Neuronal stem cell (in vitro differentiated cells): ENCODE measurements around the gene SOS1.

Experiments
- DNase-seq: peaks from one replicate; pipeline ENCODE4 v3.0.0-alpha.2; 2013; ENCODE audit warnings: low spot score
- H2AFZ ChIP-seq: one replicate; pipeline ENCODE4 v1.6.1; 2013; ENCODE audit warnings: mild to moderate bottlenecking, low read length, inconsistent platforms
- H2AK5ac ChIP-seq: 2 replicates; pipeline ENCODE4 v1.6.1; 2013; ENCODE audit warnings: low read depth, mild to moderate bottlenecking, inconsistent platforms, low read length, moderate library complexity, mixed read lengths
- H2BK120ac ChIP-seq: 2 replicates; pipeline ENCODE4 v1.6.1; 2013; ENCODE audit warnings: low read depth, mild to moderate bottlenecking, inconsistent platforms, low read length, moderate library complexity, mixed read lengths
- H2BK12ac ChIP-seq: one replicate; pipeline ENCODE4 v1.6.1; 2013; ENCODE audit warnings: low read length, inconsistent platforms
- H2BK15ac ChIP-seq: 2 replicates; pipeline ENCODE4 v1.6.1; 2013; ENCODE audit warnings: mild to moderate bottlenecking, low read length, inconsistent platforms, mixed read lengths
- H2BK5ac ChIP-seq: one replicate; pipeline ENCODE4 v1.6.1; 2013; ENCODE audit warnings: inconsistent platforms, mild to moderate bottlenecking, low read length, moderate library complexity
- H3K14ac ChIP-seq: one replicate; pipeline ENCODE4 v1.6.1; 2013; ENCODE audit warnings: low read length, inconsistent platforms
- H3K18ac ChIP-seq: 2 replicates; pipeline ENCODE4 v1.6.1; 2013; ENCODE audit warnings: low read length, inconsistent platforms
- H3K23ac ChIP-seq: 2 replicates; pipeline ENCODE4 v1.6.1; 2013; ENCODE audit warnings: low read depth, mild to moderate bottlenecking, mixed read lengths, low read length, inconsistent platforms; ENCODE audit not compliant: poor library complexity
- H3K27ac ChIP-seq: replicated peaks from 3 replicates; pipeline ENCODE4 v1.5.1; 2013; ENCODE audit warnings: low read length, inconsistent platforms
- H3K27me3 ChIP-seq, 3 experiments: 2 replicates each; pipeline ENCODE4 v1.6.1; 2013; ENCODE audit warnings: low read length in 3 of 3, mild to moderate bottlenecking in 2 of 3, inconsistent platforms in 1 of 3, low read depth in 1 of 3, mixed read lengths in 1 of 3, moderate library complexity in 1 of 3; ENCODE audit not compliant: control insufficient read depth in 3 of 3, insufficient read depth in 3 of 3
- H3K36me3 ChIP-seq, 2 donors: replicated peaks in 1 of 2; 2 replicates each; pipeline ENCODE4 v1.6.1; 2013; ENCODE audit warnings: low read length in 2 of 2; ENCODE audit not compliant: control insufficient read depth in 2 of 2, insufficient read depth in 2 of 2
- H3K4ac ChIP-seq: 2 replicates; pipeline ENCODE4 v1.6.1; 2013; ENCODE audit warnings: inconsistent platforms, mild to moderate bottlenecking, low read length, moderate library complexity
- H3K4me1 ChIP-seq, 2 donors: 1 replicate in 1 of 2; 2 replicates in 1 of 2; pipeline ENCODE4 v1.6.1; 2013; ENCODE audit warnings: low read length in 2 of 2, low read depth in 1 of 2; ENCODE audit not compliant: control insufficient read depth in 2 of 2, insufficient read depth in 1 of 2
- H3K4me2 ChIP-seq: one replicate; pipeline ENCODE4 v1.6.1; 2013; ENCODE audit warnings: mild to moderate bottlenecking, low read length, inconsistent platforms; ENCODE audit not compliant: insufficient read depth, poor library complexity, severe bottlenecking
- H3K4me3 ChIP-seq, 2 donors: 2 replicates each; pipeline ENCODE4 v1.5.1; 2013; ENCODE audit warnings: low read length in 2 of 2, mild to moderate bottlenecking in 2 of 2, inconsistent platforms in 1 of 2, moderate library complexity in 1 of 2
- H3K79me1 ChIP-seq: one replicate; pipeline ENCODE4 v1.6.1; 2013; ENCODE audit warnings: low read depth, mild to moderate bottlenecking, inconsistent platforms, low read length, moderate library complexity
- H3K9ac ChIP-seq: one replicate; pipeline ENCODE4 v1.6.1; 2013; ENCODE audit warnings: mild to moderate bottlenecking, low read depth, low read length, inconsistent platforms; ENCODE audit not compliant: poor library complexity
- H3K9me3 ChIP-seq, 2 donors: replicated peaks in 1 of 2; 2 replicates each; pipeline versions ENCODE3 to v1.6.1; 2013; ENCODE audit warnings: low read length in 2 of 2, mild to moderate bottlenecking in 2 of 2, inconsistent platforms in 1 of 2, low read depth in 1 of 2, mixed read lengths in 1 of 2, moderate library complexity in 1 of 2; ENCODE audit not compliant: control insufficient read depth in 2 of 2, insufficient read depth in 1 of 2
- H4K8ac ChIP-seq: one replicate; pipeline ENCODE4 v1.6.1; 2013; ENCODE audit warnings: low read depth, mild to moderate bottlenecking, inconsistent platforms, low read length, moderate library complexity
- H4K91ac ChIP-seq: one replicate; pipeline ENCODE4 v1.6.1; 2013; ENCODE audit warnings: low read length, low read depth, mild to moderate bottlenecking, inconsistent platforms; ENCODE audit not compliant: poor library complexity
- WGBS, 2 donors: extraction: QIAGEN DNeasy Blood & Tissue Kit; methylation state at CpG; one replicate each; pipeline ENCODE4 v1.1.7; 2013; ENCODE audit warnings: missing lambda C conversion rate in 2 of 2, mixed read lengths in 1 of 2; ENCODE audit not compliant: insufficient read length in 2 of 2, insufficient replicate concordance in 1 of 2; ENCODE audit errors: extremely low coverage in 2 of 2; 5-methylcytosine and 5-hydroxymethylcytosine counted together

The SOS1 gene

DNA sequence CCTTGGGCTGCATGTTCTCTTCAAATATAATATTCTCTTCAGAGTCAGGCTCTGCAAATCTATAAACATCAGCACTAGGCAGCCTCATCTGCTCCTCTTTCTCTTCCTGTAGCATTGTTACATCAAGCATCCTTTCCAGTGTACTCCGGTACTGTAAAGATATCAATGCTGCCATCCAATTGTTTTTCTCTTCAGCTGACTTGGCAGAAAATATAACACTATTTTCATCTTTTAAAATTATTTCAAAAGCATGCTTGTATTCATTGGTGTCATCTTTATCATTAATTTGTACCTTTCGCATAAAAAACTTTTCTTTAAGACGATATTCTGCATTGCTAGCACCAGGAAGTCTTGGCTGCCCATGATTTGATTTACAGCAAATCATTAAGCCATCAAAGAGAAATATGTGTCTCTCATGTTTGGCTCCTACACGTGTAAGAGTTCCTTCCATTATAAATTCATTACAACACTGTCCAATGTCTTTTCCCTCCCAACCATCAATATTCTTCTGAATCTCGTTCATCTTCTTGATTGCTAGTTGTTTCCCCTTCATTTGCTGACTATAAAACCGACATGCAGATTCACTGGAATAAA, 98.1 kb downstream of the SOS1 start:
- Histone ChIP-seq H3K4ac (no peak overlapping the region), H3K79me1 (no peaks in the 10 kb centered on the region), H3K27me3 (no peaks in the 10 kb centered on the region), H3K9me3 (no peaks in the 10 kb centered on the region), H2BK12ac (no peak overlapping the region), H3K27ac (no peak overlapping the region), H2BK120ac (no peak overlapping the region), H4K8ac (no peak overlapping the region), H2AK5ac (no peak overlapping the region), H2AFZ (no peak overlapping the region), H2BK15ac (no peak overlapping the region), H3K36me3 (peaks cover 3 to 55% of the 10 kb centered on the region in 2 donors), H2BK5ac (no peak overlapping the region), H3K18ac (no peak overlapping the region), H3K4me1 (no peaks in the 10 kb centered on the region), H3K23ac (no peak overlapping the region), H3K4me3 (no peak overlapping the region), H4K91ac (no peak overlapping the region), H3K4me2 (no peak overlapping the region), H3K9ac (no peak overlapping the region), H3K14ac (no peak overlapping the region)
- no peak for DNase-seq
- no CpG with 5 or more reads among the region's 6 CpGs for WGBS, 2 donors

DNA sequence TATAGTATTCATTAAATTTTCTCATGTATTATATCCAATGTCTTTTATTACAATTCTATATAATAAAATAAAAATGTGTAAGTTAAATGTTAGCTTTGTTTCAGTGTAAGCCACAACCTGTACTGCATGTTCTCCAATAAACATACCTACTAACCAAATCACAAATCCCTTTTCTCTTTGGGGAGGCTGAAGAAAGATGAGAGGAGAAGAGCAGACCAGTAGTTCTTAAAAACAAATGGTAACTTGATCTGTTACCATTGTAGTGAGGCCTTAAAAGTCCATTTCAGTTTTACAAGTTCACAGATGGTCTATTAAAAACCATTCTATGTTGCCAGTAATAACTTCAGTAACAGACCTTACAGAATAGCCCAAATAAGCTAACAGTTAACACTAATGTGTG, 100.5 kb downstream of the SOS1 start:
- Histone ChIP-seq H3K9me3 (no peaks in the 10 kb centered on the region), H3K27me3 (no peaks in the 10 kb centered on the region), H3K4me1 (no peaks in the 10 kb centered on the region), H2BK12ac (no peak overlapping the region), H3K4me2 (no peak overlapping the region), H4K8ac (no peak overlapping the region), H3K23ac (no peak overlapping the region), H3K4me3 (no peak overlapping the region), H2AK5ac (no peak overlapping the region), H3K9ac (no peak overlapping the region), H2BK120ac (no peak overlapping the region), H2BK5ac (no peak overlapping the region), H4K91ac (no peak overlapping the region), H2AFZ (no peak overlapping the region), H3K4ac (no peak overlapping the region), H3K14ac (no peak overlapping the region), H3K79me1 (no peaks in the 10 kb centered on the region), H3K18ac (no peak overlapping the region), H3K27ac (no peak overlapping the region), H3K36me3 (peaks cover 3 to 51% of the 10 kb centered on the region in 2 donors), H2BK15ac (no peak overlapping the region)
- no peak for DNase-seq

DNA sequence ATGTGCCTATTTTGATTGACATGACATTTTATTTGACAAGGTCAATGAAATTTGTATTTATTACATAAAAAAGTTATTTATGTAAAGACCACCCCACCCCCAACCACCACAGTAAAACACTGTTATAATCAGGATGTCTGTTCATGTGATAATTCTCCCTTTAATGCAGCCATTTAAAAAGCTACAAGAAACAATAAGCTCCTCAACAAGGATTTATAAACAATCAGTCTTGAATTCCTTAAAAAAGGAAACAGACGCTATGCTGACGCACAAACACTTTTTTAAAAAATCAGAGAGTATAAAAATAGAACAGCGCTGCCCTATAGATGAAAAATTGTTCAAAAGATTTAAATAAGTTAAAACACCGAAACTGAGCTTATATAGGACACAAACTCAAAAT, 102.2 kb downstream of the SOS1 start:
- no peaks in the 10 kb centered on the region for H3K4me1 ChIP-seq
- WGBS, 2 donors: no CpG with 5 or more reads among the region's 4 CpGs
- no peak overlapping the region for H2BK12ac ChIP-seq
- DNase-seq: no peak
- peaks cover 3 to 58% of the 10 kb centered on the region in 2 donors for H3K36me3 ChIP-seq
- H2AK5ac ChIP-seq: no peak overlapping the region
- H3K4me3 ChIP-seq: no peak overlapping the region
- H4K8ac ChIP-seq: no peak overlapping the region
- no peak overlapping the region for H3K4ac ChIP-seq
- H4K91ac ChIP-seq: no peak overlapping the region
- no peak overlapping the region for H3K9ac ChIP-seq
- H2AFZ ChIP-seq: no peak overlapping the region
- no peak overlapping the region for H2BK15ac ChIP-seq
- H3K18ac ChIP-seq: no peak overlapping the region
- H2BK120ac ChIP-seq: no peak overlapping the region
- no peaks in the 10 kb centered on the region for H3K79me1 ChIP-seq
- no peak overlapping the region for H2BK5ac ChIP-seq
- H3K27ac ChIP-seq: no peak overlapping the region
- no peak overlapping the region for H3K14ac ChIP-seq
- H3K27me3 ChIP-seq: no peaks in the 10 kb centered on the region
- H3K23ac ChIP-seq: no peak overlapping the region
- no peak overlapping the region for H3K4me2 ChIP-seq
- no peaks in the 10 kb centered on the region for H3K9me3 ChIP-seq

- H3K14ac ChIP-seq: no peak overlapping the region
- no peak for DNase-seq
Observed at GRCh38 chr2:39017334-39017733, 103.5 kb downstream of the SOS1 start.

More at GRCh38 chr2:39017334-39017733, 103.5 kb downstream of the SOS1 start:
- Histone ChIP-seq H3K9ac (no peak overlapping the region), H3K4ac (no peak overlapping the region), H3K27me3 (no peaks in the 10 kb centered on the region), H3K23ac (no peak overlapping the region), H3K9me3 (no peaks in the 10 kb centered on the region), H2BK15ac (no peak overlapping the region), H3K4me2 (no peak overlapping the region), H2BK5ac (no peak overlapping the region), H3K36me3 (peaks cover 2 to 58% of the 10 kb centered on the region in 2 donors), H3K4me3 (no peak overlapping the region), H2AK5ac (no peak overlapping the region), H3K4me1 (no peaks in the 10 kb centered on the region), H3K27ac (no peak overlapping the region), H3K79me1 (no peaks in the 10 kb centered on the region), H2AFZ (no peak overlapping the region), H4K91ac (no peak overlapping the region), H3K18ac (no peak overlapping the region), H2BK12ac (no peak overlapping the region), H2BK120ac (no peak overlapping the region), H4K8ac (no peak overlapping the region)
